GM18505 (cell line): ENCODE results near the gene KLHL29.

Source experiments
- ATAC-seq: cut with Tn5 transposase; IDR thresholded peaks from one replicate; pipeline ENCODE4 v1.9.1; 2021; ENCODE audit not compliant: unreplicated experiment
- POLR2A ChIP-seq: IDR thresholded peaks from 4 replicates; pipeline ENCODE4 v1.6.1; 2011; ENCODE audit warnings: borderline replicate concordance; ENCODE audit not compliant: insufficient read depth, insufficient read length; ENCODE audit errors: extremely low read depth

KLHL29 gene

GRCh38 chr2:23464905-23465537 lies 80.0 kb downstream of the KLHL29 start:
- no peak for TF ChIP-seq POLR2A
- no peak for ATAC-seq

- ATAC-seq: no peak
- TF ChIP-seq POLR2A: no peak
These were observed 81.0 kb downstream of the KLHL29 start for GRCh38 chr2:23465936-23466335.

- ATAC-seq: no peak
- TF ChIP-seq POLR2A: no peak
These were observed 82.6 kb downstream of the KLHL29 start for GRCh38 chr2:23467618-23468017.

GRCh38 chr2:23468474-23469141 lies 83.6 kb downstream of the KLHL29 start:
- ATAC-seq: no peak
- TF ChIP-seq POLR2A: no peak

- no peak for TF ChIP-seq POLR2A
- ATAC-seq: no peak
These were observed 84.2 kb downstream of the KLHL29 start for GRCh38 chr2:23469142-23469540.

- TF ChIP-seq POLR2A: no peak
- no peak for ATAC-seq
These were observed 90.1 kb downstream of the KLHL29 start for GRCh38 chr2:23475036-23475435.

- no peak for ATAC-seq
These were observed 90.5 kb downstream of the KLHL29 start for GRCh38 chr2:23475473-23475872.

GRCh38 chr2:23476786-23477185 lies 91.8 kb downstream of the KLHL29 start:
- no peak for ATAC-seq
- no peak for TF ChIP-seq POLR2A

More at GRCh38 chr2:23475473-23475872, 90.5 kb downstream of the KLHL29 start:
- TF ChIP-seq POLR2A: no peak

- ATAC-seq: no peak
- TF ChIP-seq POLR2A: no peak
These were observed 92.4 kb downstream of the KLHL29 start for GRCh38 chr2:23477392-23477791.

GRCh38 chr2:23478087-23478932 lies 93.3 kb downstream of the KLHL29 start:
- no peak for ATAC-seq
- TF ChIP-seq POLR2A: no peak

- TF ChIP-seq POLR2A: no peak
- no peak for ATAC-seq
These were observed 94.1 kb downstream of the KLHL29 start for GRCh38 chr2:23478933-23479683.

GRCh38 chr2:23480957-23481797 lies 96.2 kb downstream of the KLHL29 start:
- no peak for TF ChIP-seq POLR2A
- ATAC-seq: no peak
